PC-9 (cell line): ENCODE results near the gene NAPB. TPM values are rescaled to one million over a fixed set of nuclear protein-coding genes. Genes with fewer than 3 reads are reported as not detected.

Source experiments
- BruUV-seq: library from RNA; stranded (reverse); fragments of 400-500 nt; replicated peaks from 2 replicates; lab custom pipeline; 2021; lab: Mats Ljungman, UMichigan
- CTCF ChIA-PET: fragments of 300-600 bp; sonication (Branson Sonifier 250); formaldehyde crosslinking; loops from one replicate; lab custom pipeline; 2022; ENCODE audit warnings: antibody characterized with exemption; lab: Charles Lee
- POLR2A ChIA-PET: fragments of 300-600 bp; sonication (Branson Sonifier 250); formaldehyde crosslinking; loops from one replicate; lab custom pipeline; 2022; ENCODE audit warnings: antibody characterized with exemption; ENCODE audit not compliant: unreplicated experiment; lab: Charles Lee
- DNase-seq, 2 experiments: peaks; one replicate each; pipeline versions ENCODE4 v3.0.0 to v3.0.0-alpha.2; 2015 to 2022; ENCODE audit warnings: mixed read lengths in 1 of 2
- H2AFZ ChIP-seq: fragments of 200-600 bp; sonication (generic); 2 replicates; pipeline ENCODE4 v1.8.1; 2017; ENCODE audit warnings: antibody characterized with exemption
- H3F3A ChIP-seq: fragments of 200-600 bp; sonication (generic); 2 replicates; pipeline ENCODE4 v1.8.1; 2017; ENCODE audit warnings: antibody characterized with exemption, mild to moderate bottlenecking, low read depth; ENCODE audit not compliant: insufficient read depth
- H3K27ac ChIP-seq: fragments of 200-600 bp; sonication (generic); 2 replicates; pipeline ENCODE4 v1.6.1; 2016; ENCODE audit warnings: mixed run types
- H3K27me3 ChIP-seq: fragments of 200-600 bp; sonication (generic); 2 replicates; pipeline ENCODE4 v1.6.1; 2016; ENCODE audit warnings: low read depth, mixed run types; ENCODE audit not compliant: insufficient read depth
- H3K36me3 ChIP-seq: fragments of 200-600 bp; sonication (generic); 2 replicates; pipeline ENCODE4 v1.6.1; 2016; ENCODE audit warnings: low read depth, mixed run types
- H3K4me1 ChIP-seq: fragments of 200-600 bp; sonication (generic); replicated peaks from 2 replicates; pipeline ENCODE4 v1.6.1; 2016; ENCODE audit warnings: mixed run types; ENCODE audit not compliant: insufficient read depth
- H3K4me2 ChIP-seq: fragments of 200-600 bp; sonication (generic); 2 replicates; pipeline ENCODE4 v1.6.1; 2017; ENCODE audit warnings: mixed run types
- H3K4me3 ChIP-seq: fragments of 200-600 bp; sonication (generic); 2 replicates; pipeline ENCODE4 v1.6.1; 2016; ENCODE audit warnings: mixed run types
- H3K79me2 ChIP-seq: fragments of 200-600 bp; sonication (generic); 2 replicates; pipeline ENCODE4 v1.6.1; 2017; ENCODE audit warnings: low read depth, mixed run types
- H3K9me2 ChIP-seq: fragments of 200-600 bp; sonication (generic); 2 replicates; pipeline ENCODE4 v1.8.1; 2017; ENCODE audit warnings: mild to moderate bottlenecking; ENCODE audit not compliant: insufficient read depth
- H3K9me3 ChIP-seq: fragments of 200-600 bp; sonication (generic); 2 replicates; pipeline ENCODE4 v1.8.1; 2016; ENCODE audit warnings: low read depth; ENCODE audit not compliant: insufficient read depth
- H4K20me1 ChIP-seq: fragments of 200-600 bp; sonication (generic); 2 replicates; pipeline ENCODE4 v1.8.1; 2017; ENCODE audit not compliant: insufficient read depth
- EZH2 ChIP-seq: fragments of 200-600 bp; sonication (generic); IDR thresholded peaks from 2 replicates; pipeline ENCODE4 v1.8.0; 2017; ENCODE audit warnings: antibody characterized with exemption, low read depth
- intact Hi-C: fragments of 100-400 bp; cut with micrococcal nuclease; formaldehyde crosslinking; loops from one replicate; pipeline ENCODE4 v1.10.0; 2022; ENCODE audit not compliant: unreplicated experiment
- total RNA-seq: library from RNA; stranded (reverse); gene quantifications from 2 replicates; pipeline ENCODE4 v1.2.3, GENCODE V29; 2021
- TF ChIP-seq, protein P1 (sequence below): fragments of 200-600 bp; sonication (generic); conservative IDR thresholded peaks from 2 replicates; pipeline ENCODE4 v1.6.1; 2017; ENCODE audit warnings: mixed run types, antibody characterized with exemption, mild to moderate bottlenecking, moderate library complexity

NAPB gene
- total RNA-seq, 1 experiment from 2014 or later, result 16.5 TPM

DNA sequence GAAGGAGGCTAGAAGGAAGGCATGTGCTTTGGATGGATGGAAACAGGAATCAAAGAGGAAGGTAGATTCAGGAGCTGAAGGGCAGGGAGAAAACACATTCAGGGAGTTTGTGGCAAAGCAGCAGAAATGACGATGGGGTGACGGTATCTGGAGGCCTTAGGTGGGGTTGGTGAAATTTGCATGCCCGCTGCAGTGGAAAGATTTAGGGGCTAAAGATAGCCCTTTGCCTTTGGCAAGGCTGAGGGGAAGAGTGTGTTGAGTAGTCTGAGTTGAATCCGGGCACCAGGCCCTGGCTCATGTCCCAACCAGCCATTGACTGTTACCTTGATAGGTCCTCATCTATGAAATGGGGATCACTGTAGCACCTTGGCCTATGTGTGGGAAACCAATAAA, 58.0 kb downstream of the NAPB start:
- H3F3A ChIP-seq, result peaks cover 20% of the 10 kb centered on the region
- TF ChIP-seq, protein P1, sequence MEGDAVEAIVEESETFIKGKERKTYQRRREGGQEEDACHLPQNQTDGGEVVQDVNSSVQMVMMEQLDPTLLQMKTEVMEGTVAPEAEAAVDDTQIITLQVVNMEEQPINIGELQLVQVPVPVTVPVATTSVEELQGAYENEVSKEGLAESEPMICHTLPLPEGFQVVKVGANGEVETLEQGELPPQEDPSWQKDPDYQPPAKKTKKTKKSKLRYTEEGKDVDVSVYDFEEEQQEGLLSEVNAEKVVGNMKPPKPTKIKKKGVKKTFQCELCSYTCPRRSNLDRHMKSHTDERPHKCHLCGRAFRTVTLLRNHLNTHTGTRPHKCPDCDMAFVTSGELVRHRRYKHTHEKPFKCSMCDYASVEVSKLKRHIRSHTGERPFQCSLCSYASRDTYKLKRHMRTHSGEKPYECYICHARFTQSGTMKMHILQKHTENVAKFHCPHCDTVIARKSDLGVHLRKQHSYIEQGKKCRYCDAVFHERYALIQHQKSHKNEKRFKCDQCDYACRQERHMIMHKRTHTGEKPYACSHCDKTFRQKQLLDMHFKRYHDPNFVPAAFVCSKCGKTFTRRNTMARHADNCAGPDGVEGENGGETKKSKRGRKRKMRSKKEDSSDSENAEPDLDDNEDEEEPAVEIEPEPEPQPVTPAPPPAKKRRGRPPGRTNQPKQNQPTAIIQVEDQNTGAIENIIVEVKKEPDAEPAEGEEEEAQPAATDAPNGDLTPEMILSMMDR, result no peak
- TF ChIP-seq EZH2, result no peak
- no TSS peak for BruUV-seq
- CTCF ChIA-PET, result no interaction called here
- peak overlapping the region; percentile 81 for H3K4me2 ChIP-seq
- H3K27me3 ChIP-seq, result no peaks in the 10 kb centered on the region
- H3K4me1 ChIP-seq, result peaks cover 40% of the 10 kb centered on the region
- H2AFZ ChIP-seq, result no peak overlapping the region
- intact Hi-C loops, result no loop called here
- no peaks in the 10 kb centered on the region for H3K9me2 ChIP-seq
- H3K27ac ChIP-seq, result no peak overlapping the region
- peaks cover 5% of the 10 kb centered on the region; the same call in 1 of the 2 replicates for H3K36me3 ChIP-seq
- H3K79me2 ChIP-seq, result peaks cover 57% of the 10 kb centered on the region
- 0 out of 2 replicates have a peak, but pooled peaks cover 10% of the 10 kb centered on the region for H4K20me1 ChIP-seq
- no peaks in the 10 kb centered on the region for H3K9me3 ChIP-seq
- POLR2A ChIA-PET, result no interaction called here
- peak overlapping the region; percentile 80; the same call in 1 of the 2 replicates for H3K4me3 ChIP-seq
- no peak for DNase-seq

DNA sequence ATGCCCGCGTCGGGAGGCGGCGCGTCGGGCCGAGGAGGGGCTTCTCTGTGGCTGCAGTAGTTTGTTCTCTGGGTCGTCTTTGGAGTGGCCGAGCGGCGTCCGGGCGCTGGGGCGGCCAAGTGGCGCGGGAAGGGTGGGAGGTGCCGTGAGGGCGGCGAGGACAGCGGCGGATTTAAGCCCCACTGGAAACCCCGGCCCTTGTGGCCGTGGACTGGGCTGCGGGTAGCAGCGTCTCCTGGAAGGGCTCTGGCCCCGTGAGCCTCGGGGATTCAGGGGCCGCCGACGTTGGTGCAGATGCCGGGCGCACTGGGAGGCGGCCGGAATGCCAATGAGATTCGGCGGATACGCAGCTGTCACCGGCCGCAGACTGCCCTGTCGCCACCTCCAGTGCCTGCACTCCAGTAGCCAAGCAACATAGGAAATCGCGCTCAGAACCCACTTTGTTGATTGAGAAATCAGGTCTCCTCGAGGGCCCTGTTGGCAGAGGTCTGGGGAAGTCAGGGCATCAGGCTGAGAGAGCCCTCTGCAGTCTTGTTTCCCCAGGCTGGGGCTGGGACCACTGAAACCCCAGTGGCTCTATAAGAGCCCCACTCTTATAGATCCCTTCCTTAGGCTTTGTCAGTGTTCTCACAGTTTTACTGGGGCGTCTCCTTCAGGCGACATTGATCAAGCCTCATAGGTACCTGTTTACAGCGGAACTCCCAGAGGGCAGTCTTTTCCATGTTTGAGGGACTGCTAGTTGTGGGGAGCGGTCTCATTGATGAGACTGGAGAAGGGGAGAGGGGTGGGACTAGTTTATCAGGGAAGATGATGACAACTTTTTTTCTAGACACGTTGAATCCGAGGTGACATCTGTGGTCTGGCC, 58.7 kb downstream of the NAPB start:
- CTCF ChIA-PET, result no interaction called here

More for the DNA sequence above, 58.7 kb downstream of the NAPB start:
- Histone ChIP-seq H3K9me3 (no peaks in the 10 kb centered on the region), H3K4me3 (peak overlapping the region; percentile 80), H3K79me2 (peaks cover 54% of the 10 kb centered on the region), H3K4me2 (peak overlapping the region; percentile 81), H4K20me1 (0 out of 2 replicates have a peak, but pooled peaks cover 10% of the 10 kb centered on the region), H3K27ac (peak overlapping the region; percentile 42), H3F3A (peaks cover 20% of the 10 kb centered on the region), H3K4me1 (peaks cover 37% of the 10 kb centered on the region), H3K27me3 (no peaks in the 10 kb centered on the region), H3K36me3 (0 out of 2 replicates have a peak, but pooled peaks cover 5% of the 10 kb centered on the region), H3K9me2 (no peaks in the 10 kb centered on the region), H2AFZ (peak overlapping the region; percentile 88)
- POLR2A ChIA-PET, result no interaction called here
- no TSS peak for BruUV-seq
- intact Hi-C loops, result loop anchor here (1.0 kb wide), 1 partner anchor 59 kb away; the partner anchor contains the start of gene NAPB
- no peak for DNase-seq
- TF ChIP-seq, protein P1, result no peak
- TF ChIP-seq EZH2, result no peak
